ENCODE data around the gene MUC4. TPM values are rescaled to one million over a fixed set of nuclear protein-coding genes. Genes with fewer than 3 reads are reported as not detected.
"Not testable (repeated sequence)": the region's sequence is repeated elsewhere in the genome, so short reads cannot be mapped to it uniquely, and the experiment has no call there.

The MUC4 gene
- total RNA-seq, 2 donors from 2014 or later = 0.34 to 0.42 TPM

GRCh38 chr3:195755791-195756676 is 55.7 kb downstream of the MUC4 start:
- peak overlapping the region in 1 of 2 donors; percentile 80 for H3K4me3 Mint-ChIP-seq
- peak; percentile 66 to 93 for ATAC-seq (replicated peaks in 1 of 2)
- H3K27ac Mint-ChIP-seq = peak overlapping the region; percentile 96
- peak in 1 of 2 donors; percentile 66 for DNase-seq
- H3K27me3 Mint-ChIP-seq (ENCODE audit: low read depth) = peaks cover 33% of the 10 kb centered on the region
- H3K4me1 Mint-ChIP-seq (ENCODE audit: low read depth) = peaks cover 10% of the 10 kb centered on the region
- no peaks in the 10 kb centered on the region for H3K36me3 Mint-ChIP-seq (ENCODE audit: insufficient read depth in 2 of 2)
- H3K9me3 Mint-ChIP-seq = no peaks in the 10 kb centered on the region

- Mint-ChIP-seq H3K4me3 (peak overlapping the region in 1 of 2 donors; percentile 80), H3K27me3 (ENCODE audit: low read depth) (peaks cover 26% of the 10 kb centered on the region), H3K27ac (no peak overlapping the region), H3K9me3 (no peaks in the 10 kb centered on the region), H3K4me1 (ENCODE audit: low read depth) (peaks cover 10% of the 10 kb centered on the region), H3K36me3 (ENCODE audit: insufficient read depth in 2 of 2) (no peaks in the 10 kb centered on the region)
- ATAC-seq (replicated peaks in 1 of 2) (no peak), DNase-seq (no peak)
These were observed 56.3 kb downstream of the MUC4 start for GRCh38 chr3:195755391-195755790.

DNA sequence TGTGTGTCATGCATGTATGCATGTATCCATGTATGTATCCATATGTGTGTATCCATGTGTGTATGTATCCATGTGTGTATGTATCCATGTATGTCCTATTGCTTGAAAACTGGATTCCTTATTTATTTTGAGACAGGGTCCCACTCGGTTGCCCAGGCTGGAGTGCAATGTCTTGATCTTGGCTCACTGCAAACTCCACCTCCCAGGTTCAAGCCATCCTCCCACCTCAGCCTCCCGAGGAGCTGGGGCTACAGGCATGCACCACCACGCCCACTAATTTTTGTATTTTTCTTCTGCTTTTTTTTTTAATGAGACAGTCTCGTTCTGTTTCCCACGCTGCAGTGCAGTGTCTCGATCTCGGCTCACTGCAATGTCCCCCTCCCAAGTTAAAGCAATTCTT is 56.8 kb downstream of the MUC4 start:
- no peaks in the 10 kb centered on the region for H3K9me3 Mint-ChIP-seq
- DNase-seq (no peak), ATAC-seq (replicated peaks in 1 of 2) (no peak)
- H3K4me3 Mint-ChIP-seq = no peak overlapping the region
- no peak overlapping the region for H3K27ac Mint-ChIP-seq
- peaks cover 22% of the 10 kb centered on the region for H3K27me3 Mint-ChIP-seq (ENCODE audit: low read depth)
- H3K4me1 Mint-ChIP-seq (ENCODE audit: low read depth) = peaks cover 10% of the 10 kb centered on the region
- H3K36me3 Mint-ChIP-seq (ENCODE audit: insufficient read depth in 2 of 2) = no peaks in the 10 kb centered on the region

DNA sequence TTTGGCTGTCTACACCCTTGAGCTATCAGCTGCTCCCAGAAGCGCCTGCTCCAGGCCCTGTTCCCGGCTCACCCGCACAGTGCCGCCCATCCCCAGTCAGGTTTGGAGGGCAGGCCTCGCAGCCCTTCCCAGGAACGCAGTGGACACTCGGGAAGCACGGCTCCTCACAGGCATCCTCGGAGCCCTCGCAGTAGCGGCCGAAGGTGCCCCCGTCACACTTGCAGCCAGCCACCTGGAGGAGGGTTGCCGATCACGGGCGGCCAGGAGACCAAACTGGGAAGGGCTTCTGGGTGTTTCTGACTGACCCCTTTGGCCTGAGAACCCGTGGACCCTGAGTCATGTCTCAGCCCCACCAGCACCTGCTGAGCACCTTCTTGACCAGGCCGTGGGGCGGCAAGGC is 57.6 kb downstream of the MUC4 start:
- Mint-ChIP-seq H3K4me1 (ENCODE audit: low read depth) (peaks cover 10% of the 10 kb centered on the region), H3K27me3 (ENCODE audit: low read depth) (peaks cover 14% of the 10 kb centered on the region), H3K4me3 (no peak overlapping the region), H3K36me3 (ENCODE audit: insufficient read depth in 2 of 2) (no peaks in the 10 kb centered on the region), H3K27ac (no peak overlapping the region), H3K9me3 (no peaks in the 10 kb centered on the region)
- no peak for DNase-seq
- no peak for ATAC-seq (replicated peaks in 1 of 2)

DNA sequence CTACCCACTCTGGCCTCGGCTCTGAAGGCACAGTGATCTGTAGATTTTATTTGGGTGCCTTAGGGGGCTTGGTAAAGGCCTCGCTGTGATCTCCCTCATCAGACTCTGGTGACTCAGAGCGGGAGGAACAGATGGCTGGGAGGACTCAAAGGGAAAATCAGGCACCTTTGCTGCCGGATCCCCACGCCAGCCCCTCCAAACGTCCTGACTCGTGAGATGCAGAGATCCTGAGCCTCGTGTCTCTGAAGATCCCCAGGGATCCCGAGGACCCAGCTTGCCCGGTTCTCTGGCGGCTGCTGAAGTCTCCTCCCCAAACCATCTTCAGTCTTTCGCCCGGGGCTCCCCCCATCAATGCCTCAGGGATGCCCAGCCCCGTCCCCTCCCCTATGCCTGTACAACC is 58.1 kb downstream of the MUC4 start:
- Mint-ChIP-seq H3K27ac (no peak overlapping the region), H3K27me3 (ENCODE audit: low read depth) (peaks cover 12% of the 10 kb centered on the region)
- ATAC-seq (replicated peaks in 1 of 2) = no peak

DNA sequence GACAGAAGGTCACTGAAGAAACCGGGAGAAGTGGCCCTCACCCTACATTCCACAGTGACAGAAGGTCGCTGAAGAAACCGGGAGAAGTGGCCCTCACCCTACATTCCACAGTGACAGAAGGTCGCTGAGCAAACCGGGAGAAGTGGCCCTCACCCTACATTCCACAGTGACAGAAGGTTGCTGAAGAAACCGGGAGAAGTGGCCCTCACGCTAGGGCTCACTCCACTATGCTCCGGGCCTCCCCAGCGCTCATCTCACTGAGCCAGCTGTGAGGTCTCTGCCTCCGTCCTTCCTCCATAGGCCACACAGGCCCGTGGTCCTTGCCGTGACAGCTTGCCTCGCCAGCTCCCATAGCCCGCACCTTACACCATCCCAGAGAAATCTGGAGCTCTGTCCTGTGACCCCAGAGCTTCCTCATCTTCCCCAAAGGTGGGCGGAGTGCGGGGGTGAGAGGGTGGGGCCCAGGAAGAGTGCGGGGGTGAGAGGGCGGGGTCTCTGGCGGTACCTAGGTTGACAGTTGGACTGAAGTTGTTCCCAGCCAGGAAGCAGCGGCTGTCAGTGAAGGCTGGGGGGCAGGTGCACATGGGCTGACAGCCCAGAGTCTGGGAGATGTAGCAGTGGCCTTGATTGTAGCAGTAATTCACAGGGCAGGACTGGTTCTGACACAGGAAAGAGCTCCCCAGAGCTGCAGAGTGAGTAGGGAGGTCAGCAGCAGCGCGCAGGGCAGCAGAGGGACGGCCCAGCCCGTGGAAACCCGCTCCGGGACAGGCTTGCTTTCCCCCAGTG is 59.0 kb downstream of the MUC4 start:
- Mint-ChIP-seq H3K36me3 (ENCODE audit: insufficient read depth in 2 of 2) (no peaks in the 10 kb centered on the region), H3K27me3 (ENCODE audit: low read depth) (peaks cover 13% of the 10 kb centered on the region), H3K9me3 (no peaks in the 10 kb centered on the region), H3K27ac (no peak overlapping the region), H3K4me1 (ENCODE audit: low read depth) (peaks cover 24% of the 10 kb centered on the region), H3K4me3 (no peak overlapping the region)
- no peak for ATAC-seq (replicated peaks in 1 of 2)
- no peak for DNase-seq

More for the DNA sequence above, 58.1 kb downstream of the MUC4 start:
- DNase-seq = no peak
- H3K36me3 Mint-ChIP-seq (ENCODE audit: insufficient read depth in 2 of 2) = no peaks in the 10 kb centered on the region
- no peak overlapping the region for H3K4me3 Mint-ChIP-seq
- peaks cover 16% of the 10 kb centered on the region for H3K4me1 Mint-ChIP-seq (ENCODE audit: low read depth)
- no peaks in the 10 kb centered on the region for H3K9me3 Mint-ChIP-seq

GRCh38 chr3:195752066-195752465 is 59.7 kb downstream of the MUC4 start:
- ATAC-seq (replicated peaks in 1 of 2) (no peak), DNase-seq (no peak)
- Mint-ChIP-seq H3K4me1 (ENCODE audit: low read depth) (peaks cover 24% of the 10 kb centered on the region), H3K27me3 (ENCODE audit: low read depth) (peaks cover 10% of the 10 kb centered on the region), H3K27ac (no peak overlapping the region), H3K36me3 (ENCODE audit: insufficient read depth in 2 of 2) (no peaks in the 10 kb centered on the region), H3K4me3 (no peak overlapping the region), H3K9me3 (no peaks in the 10 kb centered on the region)

DNA sequence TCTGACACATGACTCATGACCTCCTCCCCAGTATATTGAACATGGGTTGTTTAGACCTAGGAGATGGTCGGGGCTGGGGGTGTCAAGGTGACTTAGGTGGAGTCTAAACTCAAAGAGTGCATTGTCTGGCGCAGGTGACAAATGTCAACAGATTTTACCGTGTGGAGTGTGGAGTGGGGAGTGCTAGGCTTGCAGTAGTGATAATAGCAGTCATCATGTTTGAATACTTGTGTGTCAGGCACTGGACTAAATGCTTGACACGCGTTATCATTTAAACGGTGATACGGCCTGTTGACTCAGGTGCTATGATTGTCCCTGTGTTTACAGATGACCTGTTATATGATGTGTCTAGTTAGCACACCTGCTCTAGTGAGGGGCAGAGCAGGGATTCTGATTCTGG is 60.2 kb downstream of the MUC4 start:
- ATAC-seq (replicated peaks in 1 of 2) (no peak), DNase-seq (no peak)
- Mint-ChIP-seq H3K27ac (no peak overlapping the region), H3K9me3 (no peaks in the 10 kb centered on the region), H3K27me3 (ENCODE audit: low read depth) (peaks cover 5% of the 10 kb centered on the region), H3K36me3 (ENCODE audit: insufficient read depth in 2 of 2) (no peaks in the 10 kb centered on the region), H3K4me3 (no peak overlapping the region), H3K4me1 (ENCODE audit: low read depth) (peaks cover 18% of the 10 kb centered on the region)

DNA sequence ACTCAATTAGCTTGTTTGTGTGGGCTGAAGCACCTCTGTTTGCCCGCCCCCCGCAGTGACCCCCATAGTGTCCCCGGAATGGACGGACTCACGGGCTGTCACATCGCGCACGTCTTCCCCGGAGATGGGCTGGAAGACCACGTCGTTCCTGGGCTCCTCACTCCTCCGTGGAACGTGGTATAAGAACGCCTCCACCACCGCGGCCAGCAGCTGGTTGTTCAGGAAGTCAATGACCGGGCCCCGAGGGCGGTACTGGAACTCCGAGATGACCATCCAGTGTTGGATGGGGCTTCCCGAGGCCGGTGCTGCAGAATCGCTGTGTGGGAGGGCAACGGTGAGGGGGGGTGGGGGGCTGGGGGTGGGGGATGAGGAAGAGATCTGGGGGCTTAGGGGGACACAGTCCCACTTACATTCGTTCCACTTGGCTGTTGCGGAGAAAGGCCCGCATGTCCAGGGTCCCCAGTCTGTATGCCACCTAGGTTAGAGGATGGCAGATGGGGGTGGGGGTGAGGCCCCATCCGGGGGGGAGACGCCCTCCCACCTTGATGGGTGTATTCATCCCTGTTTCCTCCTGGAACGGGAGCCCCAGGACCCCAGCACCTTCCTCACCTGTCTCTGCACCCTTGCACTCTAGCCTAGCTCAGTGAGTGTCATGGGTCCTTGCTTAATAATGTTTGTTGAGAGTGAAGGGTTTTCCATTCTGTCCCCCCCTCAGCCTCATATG is 60.8 kb downstream of the MUC4 start:
- no peak overlapping the region for H3K27ac Mint-ChIP-seq
- H3K4me3 Mint-ChIP-seq = no peak overlapping the region
- H3K9me3 Mint-ChIP-seq = no peaks in the 10 kb centered on the region
- no peak for DNase-seq
- peaks cover 18% of the 10 kb centered on the region for H3K4me1 Mint-ChIP-seq (ENCODE audit: low read depth)
- no peaks in the 10 kb centered on the region for H3K36me3 Mint-ChIP-seq (ENCODE audit: insufficient read depth in 2 of 2)
- no peak for ATAC-seq (replicated peaks in 1 of 2)
- peaks cover 8% of the 10 kb centered on the region for H3K27me3 Mint-ChIP-seq (ENCODE audit: low read depth)

DNA sequence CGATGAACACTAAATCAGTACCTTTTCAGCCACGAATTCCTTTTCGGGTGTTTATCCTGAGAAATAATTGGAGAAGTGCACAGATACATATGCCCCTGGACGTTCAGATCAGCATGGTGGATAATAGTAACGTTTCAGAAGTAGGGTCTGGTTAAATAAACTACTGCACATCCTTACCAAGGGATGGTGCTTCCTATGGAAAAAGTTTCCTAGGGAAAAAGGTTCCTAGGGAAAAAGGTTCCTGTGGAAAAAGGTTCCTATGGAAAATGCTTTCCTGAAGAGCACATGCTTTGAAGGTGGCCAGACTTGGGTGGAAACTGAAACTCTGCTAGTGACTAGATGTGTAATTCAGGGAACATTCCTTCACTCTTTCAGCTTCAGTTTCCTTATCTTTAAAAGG is 62.6 kb downstream of the MUC4 start:
- not testable (repeated sequence) for H3K27ac Mint-ChIP-seq; DNase-seq; H3K36me3 Mint-ChIP-seq (ENCODE audit: insufficient read depth in 2 of 2); ATAC-seq (replicated peaks in 1 of 2); H3K9me3 Mint-ChIP-seq; H3K4me3 Mint-ChIP-seq
- Mint-ChIP-seq H3K4me1 (ENCODE audit: low read depth) (peaks cover 14% of the 10 kb centered on the region), H3K27me3 (ENCODE audit: low read depth) (peaks cover 12% of the 10 kb centered on the region)

GRCh38 chr3:195748661-195749060 is 63.1 kb downstream of the MUC4 start:
- peaks cover 12% of the 10 kb centered on the region for H3K27me3 Mint-ChIP-seq (ENCODE audit: low read depth)
- DNase-seq (no peak), ATAC-seq (replicated peaks in 1 of 2) (no peak)
- H3K36me3 Mint-ChIP-seq (ENCODE audit: insufficient read depth in 2 of 2) = no peaks in the 10 kb centered on the region
- H3K4me1 Mint-ChIP-seq (ENCODE audit: low read depth) = peaks cover 14% of the 10 kb centered on the region
- H3K4me3 Mint-ChIP-seq = peak overlapping the region in 1 of 2 donors; percentile 23
- no peaks in the 10 kb centered on the region for H3K9me3 Mint-ChIP-seq
- H3K27ac Mint-ChIP-seq = peak overlapping the region; percentile 6

- DNase-seq (no peak), ATAC-seq (replicated peaks in 1 of 2) (no peak)
- H3K9me3 Mint-ChIP-seq = no peaks in the 10 kb centered on the region
- peak overlapping the region; percentile 4 for H3K27ac Mint-ChIP-seq
- H3K36me3 Mint-ChIP-seq (ENCODE audit: insufficient read depth in 2 of 2) = no peaks in the 10 kb centered on the region
- peaks cover 14% of the 10 kb centered on the region for H3K4me1 Mint-ChIP-seq (ENCODE audit: low read depth)
- H3K4me3 Mint-ChIP-seq = peak overlapping the region in 1 of 2 donors; percentile 7
- peaks cover 12% of the 10 kb centered on the region for H3K27me3 Mint-ChIP-seq (ENCODE audit: low read depth)
These were observed 65.0 kb downstream of the MUC4 start for GRCh38 chr3:195746751-195747150.

GRCh38 chr3:195746346-195746745 is 65.4 kb downstream of the MUC4 start:
- H3K27ac Mint-ChIP-seq = no peak overlapping the region
- H3K4me3 Mint-ChIP-seq = no peak overlapping the region
- H3K27me3 Mint-ChIP-seq (ENCODE audit: low read depth) = peaks cover 12% of the 10 kb centered on the region
- no peaks in the 10 kb centered on the region for H3K9me3 Mint-ChIP-seq
- no peaks in the 10 kb centered on the region for H3K36me3 Mint-ChIP-seq (ENCODE audit: insufficient read depth in 2 of 2)
- no peak for ATAC-seq (replicated peaks in 1 of 2)
- peaks cover 14% of the 10 kb centered on the region for H3K4me1 Mint-ChIP-seq (ENCODE audit: low read depth)
- DNase-seq = no peak

Data from activated T-cell treated with anti-CD3 and anti-CD28 coated beads, Interleukin-2, amount 50 U/mL, for 72 hours (primary cell).